Esophagus muscularis mucosa (tissue), 4 donors: ENCODE results near the gene PHACTR3. TPM values are rescaled to one million over a fixed set of nuclear protein-coding genes. Genes with fewer than 3 reads are reported as not detected.

ENCODE experiments used
- DNase-seq: peaks from one replicate; pipeline ENCODE4 v3.0.0-alpha.2; 2017; ENCODE audit errors: extremely low spot score
- H3K27ac ChIP-seq, 4 donors: fragments of 200-600 bp; sonication (generic); replicated peaks in 1 of 4; 1 replicate in 3 of 4; 2 replicates in 1 of 4; pipeline ENCODE4 v1.5.1; 2016 to 2019; ENCODE audit warnings: mild to moderate bottlenecking in 1 of 4
- H3K27me3 ChIP-seq, 4 donors: fragments of 200-600 bp; sonication (generic); one replicate each; pipeline versions ENCODE4 v1.5.1 to v1.6.0; 2016 to 2019
- H3K36me3 ChIP-seq, 4 donors: fragments of 200-600 bp; sonication (generic); one replicate each; pipeline ENCODE4 v1.5.1; 2016 to 2019
- H3K4me1 ChIP-seq, 4 donors: fragments of 200-600 bp; sonication (generic); one replicate each; pipeline ENCODE4 v1.5.1; 2016 to 2019
- H3K4me3 ChIP-seq, 4 donors: fragments of 200-600 bp; sonication (generic); 1 replicate in 2 of 4; 2 replicates in 2 of 4; pipeline ENCODE4 v1.5.1; 2016 to 2019; ENCODE audit warnings: mild to moderate bottlenecking in 4 of 4, moderate library complexity in 1 of 4
- H3K9me3 ChIP-seq, 4 donors: fragments of 200-600 bp; sonication (generic); 1 replicate in 3 of 4; 2 replicates in 1 of 4; pipeline ENCODE4 v1.5.1; 2016 to 2019
- CTCF ChIP-seq, 3 experiments: fragments of 200-600 bp in 2 of 3; fragments of 450-650 bp in 1 of 3; sonication (generic) in 2 of 3; IDR thresholded peaks; one replicate each; pipeline ENCODE4 v1.5.1; 2017 to 2019; ENCODE audit warnings: antibody characterized with exemption in 3 of 3, mild to moderate bottlenecking in 2 of 3, moderate library complexity in 1 of 3
- EP300 ChIP-seq: sonication (generic); formaldehyde crosslinking; IDR thresholded peaks from one replicate; pipeline ENCODE4 v1.6.1; 2017; ENCODE audit warnings: antibody characterized with exemption
- POLR2A ChIP-seq: fragments of 450-650 bp; IDR thresholded peaks from one replicate; pipeline ENCODE4 v1.6.1; 2017; ENCODE audit warnings: antibody characterized with exemption, moderate library complexity, mild to moderate bottlenecking, low read depth
- POLR2AphosphoS5 ChIP-seq, 2 donors: sonication (generic); formaldehyde crosslinking; IDR thresholded peaks; one replicate each; pipeline ENCODE4 v1.6.1; 2017; ENCODE audit warnings: antibody characterized with exemption in 2 of 2
- WGBS: methylation state at CpG from one replicate; pipeline ENCODE4 v1.1.5; 2018; 5-methylcytosine and 5-hydroxymethylcytosine counted together
- intact Hi-C: fragments of 100-400 bp; cut with DNase I; formaldehyde crosslinking; loops from one replicate; pipeline ENCODE4 v1.15.1; 2023
- total RNA-seq, 4 donors: library from RNA; depleted of rRNA; stranded (reverse); fragments of >200 nt; gene quantifications; one replicate each; pipeline versions ENCODE4 v1.1.0 to v1.2.1, GENCODE V29; 2016

PHACTR3 gene
- total RNA-seq, 4 donors from 2014 or later, result 0.17 to 0.86 (median 0.56) TPM

DNA sequence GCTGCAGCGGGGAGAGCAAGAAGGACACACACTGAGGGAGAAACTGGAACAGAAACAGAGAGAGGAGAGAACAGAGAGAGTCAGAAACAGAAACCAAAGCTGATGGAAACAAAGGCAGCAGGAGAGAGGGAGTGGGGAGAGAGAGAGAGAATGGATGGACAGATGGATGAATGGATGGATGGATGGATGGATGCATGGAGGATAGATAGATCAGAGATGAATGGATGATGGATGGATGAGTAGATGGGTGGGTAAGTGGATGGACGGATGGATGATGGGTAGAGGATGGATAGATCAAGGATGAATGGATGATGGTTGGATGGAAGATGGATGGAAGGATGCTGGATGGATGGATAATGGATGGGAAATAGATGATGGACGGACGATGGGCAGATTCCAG, 35.0 kb upstream of the PHACTR3 start:
- H3K4me1 ChIP-seq, result peaks cover 0 to 7% (median 6%) of the 10 kb centered on the region in 4 donors
- intact Hi-C loops, result no loop called here
- TF ChIP-seq CTCF (IDR thresholded peaks at IDR 0.05) (no peak), EP300 (no peak)
- no peaks in the 10 kb centered on the region for H3K9me3 ChIP-seq
- peaks cover 0 to 69% (median 6%) of the 10 kb centered on the region in 4 donors for H3K27me3 ChIP-seq
- no peaks in the 10 kb centered on the region for H3K36me3 ChIP-seq
- 80% methylated on average over 3 of the region's 4 CpGs for WGBS
- DNase-seq, result no peak
- no peak overlapping the region for H3K4me3 ChIP-seq
- H3K27ac ChIP-seq, result no peak overlapping the region

GRCh38 chr20:59571151-59571550, 33.2 kb upstream of the PHACTR3 start:
- H3K4me3 ChIP-seq, result no peak overlapping the region
- 57% methylated on average over 7 of the region's 7 CpGs for WGBS
- H3K27me3 ChIP-seq, result peaks cover 0 to 83% (median 7%) of the 10 kb centered on the region in 4 donors

DNA sequence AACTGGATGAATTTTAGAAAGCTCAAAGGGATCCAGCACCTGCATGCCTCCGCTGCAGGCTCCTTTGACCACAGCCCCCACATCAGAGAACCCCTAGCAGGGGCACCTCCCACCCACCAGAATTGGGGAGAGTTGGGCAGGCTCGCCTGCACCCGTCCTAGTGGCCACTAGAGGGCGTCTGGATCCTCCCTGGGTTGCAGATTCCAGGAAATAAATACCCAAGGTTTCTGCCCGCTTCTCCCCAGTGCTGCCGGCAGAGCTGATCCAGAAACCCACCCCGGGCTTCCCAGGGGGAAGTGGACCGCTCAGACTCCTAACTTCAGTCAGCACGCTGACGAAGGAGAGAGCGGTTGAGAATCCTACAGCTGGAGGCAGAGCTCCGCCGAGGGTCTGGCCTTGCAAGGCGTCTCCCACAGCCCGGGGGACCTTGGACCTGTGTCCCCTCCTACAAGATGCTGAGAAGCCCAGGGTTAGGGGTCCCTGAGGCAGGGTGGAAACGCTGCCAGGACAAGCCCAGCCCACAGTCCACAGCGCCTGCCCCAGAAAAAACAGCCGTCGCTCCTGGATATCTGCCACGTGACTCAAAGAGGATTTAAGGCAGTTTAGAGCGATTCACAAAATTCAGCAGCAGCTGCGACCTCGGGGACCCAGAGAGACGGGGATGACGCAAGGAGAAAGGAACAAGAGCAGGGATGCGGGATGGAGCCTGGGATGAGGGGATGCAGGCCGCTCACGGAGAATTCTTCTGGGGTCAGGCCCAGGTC, 32.6 kb upstream of the PHACTR3 start:
- DNase-seq, result no peak
- Histone ChIP-seq H3K36me3 (no peaks in the 10 kb centered on the region), H3K4me1 (peaks cover 0 to 15% (median 7%) of the 10 kb centered on the region in 4 donors), H3K27me3 (peaks cover 0 to 85% (median 9%) of the 10 kb centered on the region in 4 donors), H3K4me3 (peak overlapping the region; percentile 44 to 52 (median 46)), H3K9me3 (no peaks in the 10 kb centered on the region), H3K27ac (peak overlapping the region in 3 of 4 donors; percentile 38 to 55 (median 42))
- peak in 2 of 3 experiments; percentile 79 to 86 for TF ChIP-seq CTCF (IDR thresholded peaks at IDR 0.05)
- TF ChIP-seq EP300, result no peak
- WGBS, result 19% methylated on average over 17 of the region's 28 CpGs
- intact Hi-C loops, result loop anchor here (2.0 kb wide), 1 partner anchor 179 kb away; no protein-coding TSS in a partner anchor

More at GRCh38 chr20:59571151-59571550, 33.2 kb upstream of the PHACTR3 start:
- Histone ChIP-seq H3K4me1 (peaks cover 0 to 9% (median 6%) of the 10 kb centered on the region in 4 donors), H3K27ac (no peak overlapping the region), H3K36me3 (no peaks in the 10 kb centered on the region), H3K9me3 (no peaks in the 10 kb centered on the region)
- TF ChIP-seq POLR2AphosphoS5 (IDR thresholded peaks at IDR 0.05) (no peak), POLR2A (no peak), CTCF (IDR thresholded peaks at IDR 0.05) (no peak), EP300 (no peak)
- intact Hi-C loops, result loop anchor here (2.0 kb wide), 1 partner anchor 180 kb away; no protein-coding TSS in a partner anchor
- no peak for DNase-seq

DNA sequence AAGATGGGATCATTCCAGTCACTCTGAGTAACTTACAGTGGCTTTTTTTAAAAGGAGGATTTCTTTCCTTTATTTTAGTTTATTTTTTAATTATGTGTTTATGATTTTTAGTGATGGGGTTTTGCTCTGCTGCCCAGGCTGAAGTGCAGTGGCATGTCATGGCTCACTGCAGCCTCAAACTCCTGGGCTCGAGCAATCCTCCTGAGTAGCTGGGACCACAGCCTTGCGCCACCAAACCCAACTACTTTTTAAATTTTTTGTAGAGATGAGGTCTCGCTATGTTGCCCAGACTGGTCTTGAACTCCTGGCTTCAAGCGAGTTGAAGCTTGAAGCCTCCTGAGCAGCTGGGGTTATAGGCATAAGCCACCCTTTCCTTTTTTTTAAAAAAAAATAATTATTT, 31.8 kb upstream of the PHACTR3 start:
- Histone ChIP-seq H3K4me3 (no peak overlapping the region), H3K27ac (no peak overlapping the region), H3K9me3 (no peaks in the 10 kb centered on the region), H3K4me1 (peaks cover 0 to 22% (median 11%) of the 10 kb centered on the region in 4 donors), H3K27me3 (peaks cover 0 to 85% (median 12%) of the 10 kb centered on the region in 4 donors), H3K36me3 (no peaks in the 10 kb centered on the region)
- WGBS, result 95% methylated on average over 4 of the region's 4 CpGs
- intact Hi-C loops, result no loop called here
- DNase-seq, result no peak
- no peak for TF ChIP-seq EP300
- TF ChIP-seq CTCF (IDR thresholded peaks at IDR 0.05), result no peak
- no peak for TF ChIP-seq POLR2AphosphoS5 (IDR thresholded peaks at IDR 0.05)
- TF ChIP-seq POLR2A, result no peak
